Measurements from ENCODE around the gene RTN4R.

The RTN4R gene

GRCh38 chr22:20212754-20213699, 55.1 kb downstream of the RTN4R start:
- Histone ChIP-seq H3K27me3 (ENCODE audit: control insufficient read depth, low read length) (no peaks in the 10 kb centered on the region), H3K4me3 (ENCODE audit: low read length) (no peak overlapping the region), H3K9me3 (ENCODE audit: control insufficient read depth, insufficient read depth, low read length) (no peaks in the 10 kb centered on the region), H3F3A (ENCODE audit: control insufficient read depth, insufficient read depth) (no peaks in the 10 kb centered on the region), H3K4me2 (ENCODE audit: low read length) (no peak overlapping the region), H3K27ac (ENCODE audit: low read depth, low read length) (no peak overlapping the region), H3K9me2 (replicated peaks; ENCODE audit: control insufficient read depth, low read length) (no peaks in the 10 kb centered on the region), H4K20me1 (ENCODE audit: control insufficient read depth, insufficient read depth, low read depth, low read length) (no peaks in the 10 kb centered on the region), H3K79me2 (ENCODE audit: control insufficient read depth, low read length) (no peaks in the 10 kb centered on the region), H3K36me3 (ENCODE audit: control insufficient read depth, low read length) (no peaks in the 10 kb centered on the region), H3K4me1 (ENCODE audit: control insufficient read depth, low read length) (no peaks in the 10 kb centered on the region)
- TF ChIP-seq CTCF (IDR thresholded peaks at IDR 0.05; ENCODE audit: low read depth, low read length, poor library complexity, severe bottlenecking), result no peak
- no peak for TF ChIP-seq EZH2phosphoT487 (IDR thresholded peaks at IDR 0.05; ENCODE audit: borderline replicate concordance, low read length)

GRCh38 chr22:20211997-20212753, 55.9 kb downstream of the RTN4R start:
- H3K4me3 ChIP-seq (ENCODE audit: low read length), result no peak overlapping the region
- H3K79me2 ChIP-seq (ENCODE audit: control insufficient read depth, low read length), result peaks cover under 1% of the 10 kb centered on the region
- H3K4me2 ChIP-seq (ENCODE audit: low read length), result no peak overlapping the region
- H4K20me1 ChIP-seq (ENCODE audit: control insufficient read depth, insufficient read depth, low read depth, low read length), result no peaks in the 10 kb centered on the region
- H3K9me3 ChIP-seq (ENCODE audit: control insufficient read depth, insufficient read depth, low read length), result no peaks in the 10 kb centered on the region
- no peaks in the 10 kb centered on the region for H3F3A ChIP-seq (ENCODE audit: control insufficient read depth, insufficient read depth)
- H3K9me2 ChIP-seq (replicated peaks; ENCODE audit: control insufficient read depth, low read length), result no peaks in the 10 kb centered on the region
- H3K27ac ChIP-seq (ENCODE audit: low read depth, low read length), result no peak overlapping the region
- H3K36me3 ChIP-seq (ENCODE audit: control insufficient read depth, low read length), result no peaks in the 10 kb centered on the region
- TF ChIP-seq CTCF (IDR thresholded peaks at IDR 0.05; ENCODE audit: low read depth, low read length, poor library complexity, severe bottlenecking), result no peak
- H3K27me3 ChIP-seq (ENCODE audit: control insufficient read depth, low read length), result no peaks in the 10 kb centered on the region
- peaks cover 2% of the 10 kb centered on the region for H3K4me1 ChIP-seq (ENCODE audit: control insufficient read depth, low read length)

GRCh38 chr22:20211409-20211996, 56.6 kb downstream of the RTN4R start:
- H4K20me1 ChIP-seq (ENCODE audit: control insufficient read depth, insufficient read depth, low read depth, low read length), result no peaks in the 10 kb centered on the region
- H3K36me3 ChIP-seq (ENCODE audit: control insufficient read depth, low read length), result no peaks in the 10 kb centered on the region
- H3K27me3 ChIP-seq (ENCODE audit: control insufficient read depth, low read length), result no peaks in the 10 kb centered on the region
- no peak overlapping the region for H3K4me2 ChIP-seq (ENCODE audit: low read length)
- no peak overlapping the region for H3K27ac ChIP-seq (ENCODE audit: low read depth, low read length)
- H3K4me3 ChIP-seq (ENCODE audit: low read length), result no peak overlapping the region
- H3K9me3 ChIP-seq (ENCODE audit: control insufficient read depth, insufficient read depth, low read length), result no peaks in the 10 kb centered on the region
- H3F3A ChIP-seq (ENCODE audit: control insufficient read depth, insufficient read depth), result no peaks in the 10 kb centered on the region
- H3K9me2 ChIP-seq (replicated peaks; ENCODE audit: control insufficient read depth, low read length), result no peaks in the 10 kb centered on the region
- no peak for TF ChIP-seq CTCF (IDR thresholded peaks at IDR 0.05; ENCODE audit: low read depth, low read length, poor library complexity, severe bottlenecking)
- no peak for TF ChIP-seq EZH2phosphoT487 (IDR thresholded peaks at IDR 0.05; ENCODE audit: borderline replicate concordance, low read length)
- peaks cover 7% of the 10 kb centered on the region for H3K4me1 ChIP-seq (ENCODE audit: control insufficient read depth, low read length)
- peaks cover 8% of the 10 kb centered on the region for H3K79me2 ChIP-seq (ENCODE audit: control insufficient read depth, low read length)

Data from DOHH2 (cell line).